Measurements from ENCODE around the gene RTKN2. TPM values are rescaled to one million over a fixed set of nuclear protein-coding genes. Genes with fewer than 3 reads are reported as not detected.
A peak's percentile ranks its signal among the peaks of the same experiment; 100 is the strongest.

The RTKN2 gene
- total RNA-seq (2012; rRNA removed) (0.90 and 2.2 TPM in 2 replicates), polyA plus RNA-seq (2012; rRNA removed) (0.63 and 0.75 TPM in 2 replicates), Bru-seq, nascent RNA (percentile 58 among the genes with signal in this experiment), BruChase-seq, experiment 1, labeled RNA remaining after a 6-hour chase (percentile 49 among the genes with signal in this experiment), BruChase-seq, experiment 2, labeled RNA remaining after a 2-hour chase (percentile 60 among the genes with signal in this experiment)
- 0.05 and 0.08 TPM in 2 replicates for polyA plus RNA-seq (2012; cell fraction: cytosol; rRNA removed)
- 0.04 and 0.72 TPM in 2 replicates for polyA plus RNA-seq (2012; cell fraction: nucleus; rRNA removed; ENCODE audit: low replicate concordance)
- long read RNA-seq, full-length matches to known transcripts: 5 of 8 reads
- long read RNA-seq, partial matches to known transcripts: 0 of 8 reads
- long read RNA-seq, other reads (novel, unspliced or antisense): 3 of 8 reads

- in situ Hi-C loops (cut with MboI; ENCODE audit: low sequenced_read_pairs) (loop anchor here (25.0 kb wide), 1 partner anchor 544 kb away; the partner anchor contains the start of genes ADO and EGR2), dilution Hi-C loops (cut with HindIII; ENCODE audit: low sequenced_read_pairs, unreplicated experiment) (no loop called here), intact Hi-C loops (cut with micrococcal nuclease) (loop anchor here (5.0 to 10.0 kb wide), 4 partner anchors 164 to 1464 kb away; partner anchors contain the start of gene EGR2)
- Histone ChIP-seq H2AFZ (replicated peaks; ENCODE audit: low read length, poor library complexity) (peak within 1 kb of the TSS; percentile 99), H3K14ac (replicated peaks; ENCODE audit: low read depth, low read length) (peak within 1 kb of the TSS; percentile 72; the same call in 1 of the 2 replicates), H3K27me3 (ENCODE audit: control insufficient read depth, insufficient read depth, low read length) (peaks cover 6% of the 10 kb centered on the region; the same call in 1 of the 2 replicates), H3K9me1 (ENCODE audit: insufficient read depth, low read length) (no peaks in the 10 kb centered on the region), H3K18ac (ENCODE audit: low read depth, low read length) (no peak within 1 kb of the TSS; the same call in 1 of the 2 replicates), H3K4me1 (ENCODE audit: control insufficient read depth, insufficient read depth, low read length) (peaks cover 2% of the 10 kb centered on the region; the same call in 1 of the 2 replicates), H3K27ac (ENCODE audit: insufficient read depth, low read length) (peak within 1 kb of the TSS; percentile 9; the same call in 1 of the 2 replicates), H3K56ac (ENCODE audit: extremely low read depth, insufficient read depth, low read length) (no peak within 1 kb of the TSS; the same call in 1 of the 2 replicates), H2BK15ac (ENCODE audit: low read depth, low read length) (peak within 1 kb of the TSS; percentile 15; the same call in 1 of the 3 replicates), H3K4ac (ENCODE audit: low read depth, low read length) (peak within 1 kb of the TSS; percentile 42), H3K79me1 (ENCODE audit: low read depth in 1 of 2, low read length in 2 of 2) (peaks cover 0 to 3% of the 10 kb centered on the region in 2 experiments; a peak in 1 of 4 replicates), H4K91ac (ENCODE audit: insufficient read depth, low read depth, low read length) (peak within 1 kb of the TSS; percentile 46), H3K36me3 (ENCODE audit: control insufficient read depth, insufficient read depth, low read length) (no peaks in the 10 kb centered on the region), H3K23ac (ENCODE audit: low read depth, low read length) (peak within 1 kb of the TSS; percentile 92), H4K8ac (ENCODE audit: low read depth in 2 of 2, low read length in 2 of 2) (peak within 1 kb of the TSS; percentile 13 to 84; a peak in 1 of 4 replicates), H2BK120ac (ENCODE audit: low read depth, low read length) (peak within 1 kb of the TSS; percentile 77), H3K4me2 (ENCODE audit: low read depth, low read length) (peak within 1 kb of the TSS; percentile 99), H3K9me3 (ENCODE audit: control insufficient read depth, insufficient read depth, low read length) (no peaks in the 10 kb centered on the region), H2BK5ac (ENCODE audit: low read depth, low read length, poor library complexity, severe bottlenecking) (no peak within 1 kb of the TSS), H4K20me1 (ENCODE audit: insufficient read depth, low read length) (no peaks in the 10 kb centered on the region), H4K5ac (ENCODE audit: low read depth, low read length) (no peak within 1 kb of the TSS; the same call in 1 of the 2 replicates), H2AK5ac (ENCODE audit: low read depth, low read length) (no peak within 1 kb of the TSS), H3K9ac (ENCODE audit: low read depth, low read length) (peak within 1 kb of the TSS; percentile 73), H3K4me3 (ENCODE audit: insufficient read depth, low read depth, low read length) (peak within 1 kb of the TSS; percentile 68), H2AK9ac (replicated peaks; ENCODE audit: low read depth, low read length, poor library complexity) (peak within 1 kb of the TSS; percentile 38), H2BK20ac (ENCODE audit: low read depth, low read length) (no peak within 1 kb of the TSS; the same call in 1 of the 2 replicates)
- ATAC-seq (ENCODE audit: low read depth): peak; percentile 87
- peak; percentile 76 for DNase-seq
- BruUV-seq (replicated peaks): no TSS peak
- ChIA-PET POLR2A (ENCODE audit: unreplicated experiment) (no interaction called here), CTCF (no interaction called here)
- 0% methylated on average over 44 of the region's 63 CpGs; no CpG with 5 or more reads in 1 of the 2 experiments for WGBS, 2 experiments (ENCODE audit: extremely low coverage in 2 of 2, insufficient read length in 1 of 2)
- TF ChIP-seq FOS (IDR thresholded peaks at IDR 0.05; ENCODE audit: low read depth, low read length) (no peak), BHLHE40 (IDR thresholded peaks at IDR 0.05; ENCODE audit: low read depth, low read length) (peak; percentile 78; the same call in 1 of the 2 replicates), MAFK (IDR thresholded peaks at IDR 0.05; ENCODE audit: low read depth, low read length) (no peak), CHD1 (IDR thresholded peaks at IDR 0.05; ENCODE audit: low read depth, low read length) (0 out of 2 replicates have a peak, but pooled peaks have one; percentile 60), MXI1 (IDR thresholded peaks at IDR 0.05; ENCODE audit: borderline replicate concordance, low read depth, low read length) (peak; percentile 94), NFE2L2 (IDR thresholded peaks at IDR 0.05; ENCODE audit: low read depth, low read length) (no peak), RCOR1 (IDR thresholded peaks at IDR 0.05; ENCODE audit: insufficient replicate concordance, low read length) (no peak), MAZ (IDR thresholded peaks at IDR 0.05; ENCODE audit: borderline replicate concordance, low read depth, low read length) (peak; percentile 86; the same call in 1 of the 2 replicates), CEBPB (IDR thresholded peaks at IDR 0.05; ENCODE audit: low read depth, low read length) (no peak), RAD21 (IDR thresholded peaks at IDR 0.05; ENCODE audit: low read length) (no peak), SMC3 (IDR thresholded peaks at IDR 0.05; ENCODE audit: low read depth, low read length) (no peak), POLR2A (IDR thresholded peaks at IDR 0.05; ENCODE audit: low read depth, low read length) (peak; percentile 35; the same call in 1 of the 2 replicates), ELK1 (IDR thresholded peaks at IDR 0.05; ENCODE audit: borderline replicate concordance, low read depth, low read length) (no peak), RFX5 (IDR thresholded peaks at IDR 0.05; ENCODE audit: low read depth, low read length) (no peak)
Observed at GRCh38 chr10:62268399-62269114, at the start of gene RTKN2. Gene RTKN2 (minus strand): TSS chr10:62268844. CDS start chr10:62268610, 234 bp downstream.

Data from IMR-90 (cell line).